Osteoblast (primary cell): ENCODE results near the gene CHST11. TPM values are rescaled to one million over a fixed set of nuclear protein-coding genes. Genes with fewer than 3 reads are reported as not detected.
"Not testable (repeated sequence)": the region's sequence is repeated elsewhere in the genome, so short reads cannot be mapped to it uniquely, and the experiment has no call there.

Source experiments
- DNase-seq: peaks from one replicate; pipeline ENCODE4 v3.0.0; 2011; ENCODE audit warnings: low spot score, mixed read lengths; ENCODE audit not compliant: insufficient read length; ENCODE audit errors: missing footprints
- H2AFZ ChIP-seq: 2 replicates; pipeline ENCODE4 v1.6.0; 2011; ENCODE audit warnings: mild to moderate bottlenecking, low read length
- H3K27ac ChIP-seq: 2 replicates; pipeline ENCODE4 v1.5.1; 2011; ENCODE audit warnings: mild to moderate bottlenecking, low read depth, low read length, moderate library complexity
- H3K27me3 ChIP-seq: 2 replicates; pipeline ENCODE4 v1.6.0; 2012; ENCODE audit warnings: mild to moderate bottlenecking, control low read depth, inconsistent platforms, low read length, moderate library complexity; ENCODE audit not compliant: insufficient read depth
- H3K36me3 ChIP-seq: 2 replicates; pipeline ENCODE4 v1.5.1; 2011; ENCODE audit warnings: mild to moderate bottlenecking, low read length, control low read depth, moderate library complexity; ENCODE audit not compliant: insufficient read depth
- H3K4me1 ChIP-seq: 2 replicates; pipeline ENCODE4 v1.5.1; 2011; ENCODE audit warnings: mild to moderate bottlenecking, low read length, control low read depth, moderate library complexity; ENCODE audit not compliant: insufficient read depth
- H3K4me2 ChIP-seq: 2 replicates; pipeline ENCODE4 v1.6.0; 2011; ENCODE audit warnings: mild to moderate bottlenecking, low read length; ENCODE audit not compliant: insufficient read depth
- H3K4me3 ChIP-seq: fragments of 200-600 bp; sonication (generic); 3 replicates; pipeline ENCODE4 v1.5.1; 2012; ENCODE audit warnings: mild to moderate bottlenecking, low read length, inconsistent platforms; ENCODE audit not compliant: insufficient read depth
- H3K79me2 ChIP-seq: 2 replicates; pipeline ENCODE4 v1.6.0; 2012; ENCODE audit warnings: mild to moderate bottlenecking, low read length, control low read depth, inconsistent platforms; ENCODE audit not compliant: insufficient read depth
- H3K9me3 ChIP-seq: 2 replicates; pipeline ENCODE4 v1.5.1; 2011; ENCODE audit warnings: low read depth, low read length, control low read depth
- H4K20me1 ChIP-seq: 2 replicates; pipeline ENCODE4 v1.6.0; 2012; ENCODE audit warnings: mild to moderate bottlenecking, low read length, control low read depth; ENCODE audit not compliant: insufficient read depth
- CTCF ChIP-seq: IDR thresholded peaks from 2 replicates; pipeline ENCODE4 v1.5.1; 2011; ENCODE audit warnings: mild to moderate bottlenecking, low read depth, low read length, moderate library complexity; ENCODE audit errors: extremely low read depth
- total RNA-seq: library from RNA; depleted of rRNA; stranded (reverse); fragments of >200 nt; gene quantifications from 2 replicates; pipeline ENCODE4 v1.2.3, GENCODE V29; 2012

The CHST11 gene
- total RNA-seq, 1 donor, result 24.6 TPM

- no peak for DNase-seq
- Histone ChIP-seq H3K79me2 (peaks cover 67% of the 10 kb centered on the region), H4K20me1 (peaks cover 8% of the 10 kb centered on the region)
Measured at GRCh38 chr12:104526751-104527150, 70.0 kb downstream of the CHST11 start.

GRCh38 chr12:104527653-104528052 lies 70.9 kb downstream of the CHST11 start:
- not testable (repeated sequence) for H2AFZ ChIP-seq, H3K27ac ChIP-seq, H3K9me3 ChIP-seq, H3K4me3 ChIP-seq, H3K27me3 ChIP-seq, H3K36me3 ChIP-seq, H3K4me2 ChIP-seq, DNase-seq
- peaks cover 67% of the 10 kb centered on the region for H3K79me2 ChIP-seq
- peaks cover 10% of the 10 kb centered on the region for H4K20me1 ChIP-seq
- H3K4me1 ChIP-seq, result peaks cover 15% of the 10 kb centered on the region

More at GRCh38 chr12:104526751-104527150, 70.0 kb downstream of the CHST11 start:
- no peaks in the 10 kb centered on the region for H3K27me3 ChIP-seq
- H3K27ac ChIP-seq, result no peak overlapping the region
- no peak overlapping the region for H3K4me2 ChIP-seq
- no peak overlapping the region for H3K4me3 ChIP-seq
- H3K4me1 ChIP-seq, result peaks cover 20% of the 10 kb centered on the region
- no peaks in the 10 kb centered on the region for H3K9me3 ChIP-seq
- H2AFZ ChIP-seq, result no peak overlapping the region
- no peak for TF ChIP-seq CTCF
- H3K36me3 ChIP-seq, result no peaks in the 10 kb centered on the region

- H3K27me3 ChIP-seq, result no peaks in the 10 kb centered on the region
- no peaks in the 10 kb centered on the region for H3K36me3 ChIP-seq
- peaks cover 12% of the 10 kb centered on the region for H4K20me1 ChIP-seq
- no peak overlapping the region for H2AFZ ChIP-seq
- H3K4me2 ChIP-seq, result no peak overlapping the region
- TF ChIP-seq CTCF, result no peak
- no peak overlapping the region for H3K27ac ChIP-seq
- peaks cover 56% of the 10 kb centered on the region for H3K79me2 ChIP-seq
- H3K4me1 ChIP-seq, result peaks cover under 1% of the 10 kb centered on the region
- H3K9me3 ChIP-seq, result no peaks in the 10 kb centered on the region
- no peak overlapping the region for H3K4me3 ChIP-seq
- DNase-seq, result no peak
Measured at GRCh38 chr12:104529130-104529874, 72.6 kb downstream of the CHST11 start.

GRCh38 chr12:104532636-104533035 lies 75.9 kb downstream of the CHST11 start:
- Histone ChIP-seq H2AFZ (no peak overlapping the region), H3K4me2 (no peak overlapping the region), H3K4me1 (peaks cover 5% of the 10 kb centered on the region), H3K36me3 (no peaks in the 10 kb centered on the region), H3K27me3 (no peaks in the 10 kb centered on the region), H3K27ac (no peak overlapping the region), H4K20me1 (peaks cover 27% of the 10 kb centered on the region), H3K9me3 (no peaks in the 10 kb centered on the region), H3K4me3 (no peak overlapping the region), H3K79me2 (peaks cover 50% of the 10 kb centered on the region)
- TF ChIP-seq CTCF, result no peak
- no peak for DNase-seq
